DND-41 (cell line): Measurements from ENCODE around the gene DEK.

ENCODE experiments used
- ATAC-seq: fragments of 200-7000 bp; cut with Tn5 transposase; 3 replicates; pipeline ENCODE4 v1.9.1; 2021; ENCODE audit warnings: low read depth; ENCODE audit not compliant: insufficient read depth
- DNase-seq: peaks from one replicate; pipeline ENCODE4 v3.0.0-alpha.2; 2020
- H2AFZ ChIP-seq: 2 replicates; pipeline ENCODE4 v1.6.0; 2012; ENCODE audit warnings: low read depth, low read length
- H3K27ac ChIP-seq: 2 replicates; pipeline ENCODE4 v1.5.1; 2012; ENCODE audit warnings: low read length, inconsistent platforms
- H3K27me3 ChIP-seq: fragments of 200-600 bp; sonication (generic); 2 replicates; pipeline ENCODE4 v1.6.0; 2012; ENCODE audit warnings: low read length, mild to moderate bottlenecking, inconsistent platforms; ENCODE audit not compliant: insufficient read depth, poor library complexity
- H3K36me3 ChIP-seq: 2 replicates; pipeline ENCODE4 v1.5.1; 2012; ENCODE audit warnings: low read length, inconsistent platforms; ENCODE audit not compliant: insufficient read depth
- H3K4me1 ChIP-seq: 2 replicates; pipeline ENCODE4 v1.5.1; 2012; ENCODE audit warnings: mild to moderate bottlenecking, low read length; ENCODE audit not compliant: insufficient read depth
- H3K4me2 ChIP-seq: 2 replicates; pipeline ENCODE4 v1.6.0; 2012; ENCODE audit warnings: mild to moderate bottlenecking, moderate library complexity, low read length, inconsistent platforms; ENCODE audit not compliant: insufficient read depth
- H3K4me3 ChIP-seq, 2 experiments: fragments of 200-600 bp in 1 of 2; shearing (Covaris generic) in 1 of 2; 2 replicates each; pipeline ENCODE4 v1.5.1; 2012 to 2016; ENCODE audit warnings: inconsistent platforms in 2 of 2, low read length in 2 of 2, mild to moderate bottlenecking in 2 of 2, low read depth in 1 of 2, moderate library complexity in 1 of 2
- H3K79me2 ChIP-seq: 2 replicates; pipeline ENCODE4 v1.6.0; 2012; ENCODE audit warnings: low read length, inconsistent platforms; ENCODE audit not compliant: insufficient read depth
- H3K9ac ChIP-seq: 2 replicates; pipeline ENCODE4 v1.6.0; 2012; ENCODE audit warnings: low read depth, mild to moderate bottlenecking, inconsistent platforms, low read length, moderate library complexity
- H3K9me3 ChIP-seq: 2 replicates; pipeline ENCODE4 v1.5.1; 2012; ENCODE audit warnings: low read length, moderate library complexity, mild to moderate bottlenecking, inconsistent platforms; ENCODE audit not compliant: insufficient read depth, severe bottlenecking
- H4K20me1 ChIP-seq: 2 replicates; pipeline ENCODE4 v1.6.0; 2012; ENCODE audit warnings: low read length; ENCODE audit not compliant: insufficient read depth
- EZH2 ChIP-seq: IDR thresholded peaks from 3 replicates; pipeline ENCODE4 v1.6.1; 2012; ENCODE audit warnings: borderline replicate concordance, low read depth, mild to moderate bottlenecking, moderate library complexity, low read length, inconsistent platforms; ENCODE audit not compliant: severe bottlenecking
- TF ChIP-seq, protein P1 (sequence below): IDR thresholded peaks from 2 replicates; pipeline ENCODE4 v1.5.1; 2012; ENCODE audit warnings: borderline replicate concordance, low read length, moderate library complexity, mild to moderate bottlenecking; ENCODE audit not compliant: poor library complexity, severe bottlenecking; ENCODE audit errors: extremely low read depth

DEK gene

DNA sequence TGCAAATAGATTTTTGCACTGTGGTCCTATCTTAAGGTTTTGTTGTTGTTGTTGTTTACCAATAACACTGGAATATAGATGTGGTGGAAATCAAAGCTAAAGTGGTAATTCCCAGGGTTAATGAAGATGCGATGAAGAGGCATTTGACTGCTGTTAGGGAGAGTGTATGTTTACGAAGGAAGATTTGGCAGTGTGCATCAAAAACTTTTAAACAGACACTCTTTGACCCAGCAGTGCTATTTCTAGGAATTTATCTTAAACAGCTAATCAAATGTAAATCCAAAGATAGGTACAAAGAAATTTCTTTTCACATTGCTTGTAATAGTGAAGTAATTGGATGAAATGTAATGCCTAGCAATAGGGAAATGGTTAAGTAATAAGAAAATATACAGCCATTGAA is 75.1 kb downstream of the DEK start:
- ATAC-seq: no peak
- Histone ChIP-seq H4K20me1 (no peaks in the 10 kb centered on the region), H3K4me1 (no peaks in the 10 kb centered on the region), H3K9me3 (no peaks in the 10 kb centered on the region), H3K4me3 (no peak overlapping the region), H3K36me3 (peaks cover 3% of the 10 kb centered on the region; the same call in 1 of the 2 replicates), H3K27ac (no peak overlapping the region), H3K79me2 (no peaks in the 10 kb centered on the region), H2AFZ (no peak overlapping the region), H3K27me3 (no peaks in the 10 kb centered on the region), H3K4me2 (no peak overlapping the region), H3K9ac (no peak overlapping the region)
- TF ChIP-seq EZH2: no peak
- TF ChIP-seq, protein P1, sequence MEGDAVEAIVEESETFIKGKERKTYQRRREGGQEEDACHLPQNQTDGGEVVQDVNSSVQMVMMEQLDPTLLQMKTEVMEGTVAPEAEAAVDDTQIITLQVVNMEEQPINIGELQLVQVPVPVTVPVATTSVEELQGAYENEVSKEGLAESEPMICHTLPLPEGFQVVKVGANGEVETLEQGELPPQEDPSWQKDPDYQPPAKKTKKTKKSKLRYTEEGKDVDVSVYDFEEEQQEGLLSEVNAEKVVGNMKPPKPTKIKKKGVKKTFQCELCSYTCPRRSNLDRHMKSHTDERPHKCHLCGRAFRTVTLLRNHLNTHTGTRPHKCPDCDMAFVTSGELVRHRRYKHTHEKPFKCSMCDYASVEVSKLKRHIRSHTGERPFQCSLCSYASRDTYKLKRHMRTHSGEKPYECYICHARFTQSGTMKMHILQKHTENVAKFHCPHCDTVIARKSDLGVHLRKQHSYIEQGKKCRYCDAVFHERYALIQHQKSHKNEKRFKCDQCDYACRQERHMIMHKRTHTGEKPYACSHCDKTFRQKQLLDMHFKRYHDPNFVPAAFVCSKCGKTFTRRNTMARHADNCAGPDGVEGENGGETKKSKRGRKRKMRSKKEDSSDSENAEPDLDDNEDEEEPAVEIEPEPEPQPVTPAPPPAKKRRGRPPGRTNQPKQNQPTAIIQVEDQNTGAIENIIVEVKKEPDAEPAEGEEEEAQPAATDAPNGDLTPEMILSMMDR: no peak
- no peak for DNase-seq

DNA sequence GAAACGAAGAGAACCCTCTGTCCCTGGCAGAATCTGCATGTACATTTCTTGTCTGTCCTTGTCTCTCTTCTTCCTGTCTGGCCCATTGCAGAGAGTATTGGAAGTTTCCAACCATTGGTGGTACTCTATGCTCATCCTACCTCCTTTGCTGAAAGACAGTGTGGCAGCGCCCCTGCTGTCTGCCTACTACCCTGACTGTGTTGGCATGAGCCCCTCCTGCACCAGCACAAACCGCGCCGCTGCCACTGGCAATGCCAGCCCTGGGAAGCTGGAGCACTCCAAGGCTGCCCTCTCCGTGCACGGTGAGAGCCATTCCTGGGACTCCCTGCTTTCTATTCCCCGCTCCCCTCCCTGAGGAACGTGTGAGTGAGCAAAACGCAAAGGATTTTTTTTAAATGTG is 76.6 kb downstream of the DEK start:
- H3K79me2 ChIP-seq: no peaks in the 10 kb centered on the region
- H3K27ac ChIP-seq: no peak overlapping the region
- peaks cover 3% of the 10 kb centered on the region; the same call in 1 of the 2 replicates for H3K36me3 ChIP-seq
- H3K4me2 ChIP-seq: no peak overlapping the region
- DNase-seq: no peak
- no peaks in the 10 kb centered on the region for H4K20me1 ChIP-seq
- H3K27me3 ChIP-seq: no peaks in the 10 kb centered on the region
- H3K9me3 ChIP-seq: no peaks in the 10 kb centered on the region
- ATAC-seq: no peak
- no peaks in the 10 kb centered on the region for H3K4me1 ChIP-seq
- H2AFZ ChIP-seq: no peak overlapping the region
- no peak overlapping the region for H3K4me3 ChIP-seq
- TF ChIP-seq, protein P1: no peak
- no peak for TF ChIP-seq EZH2
- H3K9ac ChIP-seq: no peak overlapping the region

DNA sequence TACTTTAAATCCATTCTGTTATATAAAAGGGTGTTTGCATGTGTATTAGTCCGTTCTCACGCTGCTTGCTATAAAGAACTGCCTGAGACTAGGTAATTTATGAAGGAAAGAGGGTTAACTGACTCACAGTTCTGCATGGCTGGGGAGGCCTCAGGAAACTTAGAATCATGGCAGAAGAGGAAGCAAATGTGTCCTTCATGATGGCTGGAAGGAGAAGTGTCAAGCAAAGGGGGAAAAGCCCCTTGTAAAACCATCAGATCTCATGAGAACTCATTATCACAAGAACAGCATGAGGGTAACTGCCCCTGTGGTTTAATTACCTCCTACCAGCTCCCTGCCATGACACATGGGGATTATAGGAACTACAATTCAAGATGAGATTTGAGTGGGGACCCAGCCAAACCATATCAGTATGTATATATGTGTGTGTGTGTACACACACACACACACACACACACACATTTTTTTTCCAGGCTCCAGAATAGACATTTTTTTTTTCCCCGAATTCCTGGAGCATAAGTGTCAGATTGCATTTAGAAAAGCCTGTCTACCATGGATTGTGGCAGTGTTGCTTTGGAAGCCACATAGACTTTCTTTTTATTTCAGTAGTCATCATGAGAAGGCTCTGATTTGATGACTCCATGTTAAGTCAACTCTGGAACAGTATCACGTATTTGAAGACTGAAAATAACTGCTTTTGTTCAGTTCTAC is 77.6 kb downstream of the DEK start:
- Histone ChIP-seq H3K4me2 (no peak overlapping the region), H3K27me3 (no peaks in the 10 kb centered on the region), H3K27ac (no peak overlapping the region), H3K36me3 (peaks cover 3% of the 10 kb centered on the region; the same call in 1 of the 2 replicates), H3K4me1 (no peaks in the 10 kb centered on the region), H4K20me1 (no peaks in the 10 kb centered on the region), H3K9me3 (no peaks in the 10 kb centered on the region), H3K9ac (no peak overlapping the region), H2AFZ (no peak overlapping the region), H3K4me3 (no peak overlapping the region), H3K79me2 (no peaks in the 10 kb centered on the region)
- no peak for ATAC-seq
- TF ChIP-seq, protein P1: no peak
- TF ChIP-seq EZH2: no peak
- DNase-seq: no peak
